ENCODE results near the gene PIEZO2. TPM values are rescaled to one million over a fixed set of nuclear protein-coding genes. Genes with fewer than 3 reads are reported as not detected.

PIEZO2 gene
- total RNA-seq, 4 donors from 2014 or later = 0.18 to 3.0 (median 0.21) TPM

DNA sequence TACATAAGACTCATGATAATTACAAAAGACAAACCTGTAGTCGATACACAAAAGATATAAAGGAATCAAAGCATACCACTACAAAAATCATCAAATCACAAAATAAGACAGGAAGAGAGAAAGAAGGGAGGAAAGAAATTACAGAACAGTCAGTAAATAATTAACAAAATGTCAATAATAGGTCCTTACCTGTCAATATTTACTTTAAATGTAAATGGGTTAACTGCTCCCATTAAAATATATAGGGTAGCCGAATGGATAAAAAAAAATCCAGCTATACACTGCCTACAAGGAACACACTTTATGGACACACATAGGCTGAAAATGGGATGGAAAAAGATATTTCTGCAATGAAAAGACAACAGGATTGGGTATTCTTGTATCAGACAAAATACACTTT lies 163.7 kb downstream of the PIEZO2 start:
- in situ Hi-C loops (cut with MboI; ENCODE audit: low sequenced_read_pairs in 4 of 4) (no loop called here), intact Hi-C loops (cut with DNase I; ENCODE audit: low total_unique reads) (no loop called here)
- ATAC-seq (no peak), DNase-seq (no peak)
- no peaks in the 10 kb centered on the region for H3K36me3 ChIP-seq
- H3K27ac ChIP-seq = no peak overlapping the region
- no peak for TF ChIP-seq POLR2A (IDR thresholded peaks at IDR 0.05)
- TF ChIP-seq, protein P1, sequence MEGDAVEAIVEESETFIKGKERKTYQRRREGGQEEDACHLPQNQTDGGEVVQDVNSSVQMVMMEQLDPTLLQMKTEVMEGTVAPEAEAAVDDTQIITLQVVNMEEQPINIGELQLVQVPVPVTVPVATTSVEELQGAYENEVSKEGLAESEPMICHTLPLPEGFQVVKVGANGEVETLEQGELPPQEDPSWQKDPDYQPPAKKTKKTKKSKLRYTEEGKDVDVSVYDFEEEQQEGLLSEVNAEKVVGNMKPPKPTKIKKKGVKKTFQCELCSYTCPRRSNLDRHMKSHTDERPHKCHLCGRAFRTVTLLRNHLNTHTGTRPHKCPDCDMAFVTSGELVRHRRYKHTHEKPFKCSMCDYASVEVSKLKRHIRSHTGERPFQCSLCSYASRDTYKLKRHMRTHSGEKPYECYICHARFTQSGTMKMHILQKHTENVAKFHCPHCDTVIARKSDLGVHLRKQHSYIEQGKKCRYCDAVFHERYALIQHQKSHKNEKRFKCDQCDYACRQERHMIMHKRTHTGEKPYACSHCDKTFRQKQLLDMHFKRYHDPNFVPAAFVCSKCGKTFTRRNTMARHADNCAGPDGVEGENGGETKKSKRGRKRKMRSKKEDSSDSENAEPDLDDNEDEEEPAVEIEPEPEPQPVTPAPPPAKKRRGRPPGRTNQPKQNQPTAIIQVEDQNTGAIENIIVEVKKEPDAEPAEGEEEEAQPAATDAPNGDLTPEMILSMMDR (IDR thresholded peaks at IDR 0.05 in 4 of 5, conservative IDR thresholded peaks at IDR 0.05 in 1 of 5) = no peak
- H3K9me3 ChIP-seq = peaks cover 0 to 17% (median 3%) of the 10 kb centered on the region in 3 donors
- no peaks in the 10 kb centered on the region for H3K4me1 ChIP-seq
- H3K4me3 ChIP-seq = no peak overlapping the region
- peaks cover 0 to 4% (median 0%) of the 10 kb centered on the region in 3 donors for H3K27me3 ChIP-seq

DNA sequence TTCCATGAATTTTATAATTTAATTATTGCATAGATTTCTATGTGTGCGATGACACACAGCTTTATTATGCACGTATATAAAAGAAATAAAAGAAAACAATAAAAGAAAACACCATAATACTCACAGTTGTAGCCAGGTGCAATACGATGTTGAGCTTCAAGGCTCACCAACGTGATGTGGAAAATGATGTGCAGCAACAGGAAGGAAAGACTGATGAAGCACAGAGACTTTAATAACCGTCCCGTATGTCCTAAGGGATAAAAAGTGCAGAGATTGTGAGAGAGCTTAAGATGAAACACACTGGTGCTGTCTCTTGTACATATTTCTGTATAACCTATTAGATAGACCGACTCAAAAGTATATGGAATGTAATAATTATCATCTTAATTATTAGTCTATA lies 170.0 kb downstream of the PIEZO2 start:
- in situ Hi-C loops (cut with MboI; ENCODE audit: low sequenced_read_pairs in 4 of 4) = loop anchor here in 1 of 4 donors (10.0 kb wide), 1 partner anchor 65 kb away; no protein-coding TSS in a partner anchor
- ATAC-seq (no peak), DNase-seq (no peak)
- Histone ChIP-seq H3K36me3 (no peaks in the 10 kb centered on the region), H3K9me3 (peaks cover 0 to 7% (median 0%) of the 10 kb centered on the region in 3 donors), H3K27me3 (no peaks in the 10 kb centered on the region), H3K4me3 (no peak overlapping the region), H3K4me1 (no peaks in the 10 kb centered on the region), H3K27ac (no peak overlapping the region)
- TF ChIP-seq POLR2A (IDR thresholded peaks at IDR 0.05) = no peak
- TF ChIP-seq, protein P1 (IDR thresholded peaks at IDR 0.05 in 4 of 5, conservative IDR thresholded peaks at IDR 0.05 in 1 of 5) = no peak
- intact Hi-C loops (cut with DNase I; ENCODE audit: low total_unique reads) = no loop called here

- TF ChIP-seq POLR2A (IDR thresholded peaks at IDR 0.05) = no peak
- TF ChIP-seq, protein P1 (IDR thresholded peaks at IDR 0.05 in 4 of 5, conservative IDR thresholded peaks at IDR 0.05 in 1 of 5) = no peak
- intact Hi-C loops (cut with DNase I; ENCODE audit: low total_unique reads) = no loop called here
These were observed 172.3 kb downstream of the PIEZO2 start for GRCh38 chr18:10977042-10977441.

GRCh38 chr18:10973567-10974203 lies 175.7 kb downstream of the PIEZO2 start:
- Histone ChIP-seq H3K4me3 (no peak overlapping the region), H3K27ac (no peak overlapping the region), H3K36me3 (no peaks in the 10 kb centered on the region), H3K27me3 (no peaks in the 10 kb centered on the region), H3K4me1 (no peaks in the 10 kb centered on the region), H3K9me3 (no peaks in the 10 kb centered on the region)
- DNase-seq (no peak), ATAC-seq (no peak)
- TF ChIP-seq POLR2A (IDR thresholded peaks at IDR 0.05) = no peak
- TF ChIP-seq, protein P1 (IDR thresholded peaks at IDR 0.05 in 4 of 5, conservative IDR thresholded peaks at IDR 0.05 in 1 of 5) = no peak
- in situ Hi-C loops (cut with MboI; ENCODE audit: low sequenced_read_pairs in 4 of 4) (loop anchor here in 1 of 4 donors (10.0 kb wide), 1 partner anchor 59 kb away; no protein-coding TSS in a partner anchor), intact Hi-C loops (cut with DNase I; ENCODE audit: low total_unique reads) (no loop called here)

More at GRCh38 chr18:10977042-10977441, 172.3 kb downstream of the PIEZO2 start:
- no peak overlapping the region for H3K4me3 ChIP-seq
- DNase-seq (no peak), ATAC-seq (no peak)
- in situ Hi-C loops (cut with MboI; ENCODE audit: low sequenced_read_pairs in 4 of 4) = loop anchor here in 1 of 4 donors (10.0 kb wide), 1 partner anchor 62 kb away; no protein-coding TSS in a partner anchor
- no peak overlapping the region for H3K27ac ChIP-seq
- no peaks in the 10 kb centered on the region for H3K4me1 ChIP-seq
- H3K9me3 ChIP-seq = no peaks in the 10 kb centered on the region
- no peaks in the 10 kb centered on the region for H3K36me3 ChIP-seq
- no peaks in the 10 kb centered on the region for H3K27me3 ChIP-seq
